RWPE1 (cell line): ENCODE measurements around the gene RIPPLY2.

Source experiments
- CTCF ChIA-PET: fragments of 350-600 bp; sonication (Branson Sonifier 250); formaldehyde crosslinking; extraction: SDS; loops from one replicate; lab custom pipeline; 2021; lab: Yijun Ruan, JAX
- POLR2A ChIA-PET: fragments of 400-600 bp; formaldehyde crosslinking; extraction: SDS; loops from one replicate; lab custom pipeline; 2020; ENCODE audit warnings: antibody characterized with exemption; ENCODE audit not compliant: low non-redundant PET; lab: Yijun Ruan, JAX
- DNase-seq: peaks from one replicate; pipeline ENCODE4 v3.0.0; 2012; ENCODE audit warnings: low spot score
- H3K27ac ChIP-seq: fragments of 450-650 bp; 2 replicates; pipeline ENCODE4 v1.5.1; 2017
- TF ChIP-seq, protein P1 (sequence below): fragments of 450-650 bp; conservative IDR thresholded peaks from 2 replicates; pipeline ENCODE4 v1.5.1; 2017; ENCODE audit warnings: low read depth, mild to moderate bottlenecking

The RIPPLY2 gene

DNA sequence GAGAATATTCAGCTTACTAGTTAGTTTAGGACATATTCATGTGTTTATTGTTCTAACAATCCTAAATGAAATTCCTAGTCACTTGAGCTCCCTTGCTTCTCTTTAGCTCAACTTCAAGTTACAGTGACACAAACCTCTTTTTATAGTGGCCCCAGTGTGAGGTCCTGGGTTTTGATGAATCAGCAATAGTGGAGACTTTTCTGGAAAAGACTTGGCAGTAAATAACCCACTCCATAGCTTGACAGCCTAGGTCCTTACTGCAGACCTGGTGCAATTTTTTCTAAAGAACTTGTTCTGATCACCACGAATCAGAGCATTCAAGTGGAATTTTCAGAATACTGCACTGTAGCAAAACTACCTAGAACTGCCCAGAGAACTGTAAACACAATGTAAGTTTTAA lies 6.9 kb upstream of the RIPPLY2 start:
- TF ChIP-seq, protein P1, sequence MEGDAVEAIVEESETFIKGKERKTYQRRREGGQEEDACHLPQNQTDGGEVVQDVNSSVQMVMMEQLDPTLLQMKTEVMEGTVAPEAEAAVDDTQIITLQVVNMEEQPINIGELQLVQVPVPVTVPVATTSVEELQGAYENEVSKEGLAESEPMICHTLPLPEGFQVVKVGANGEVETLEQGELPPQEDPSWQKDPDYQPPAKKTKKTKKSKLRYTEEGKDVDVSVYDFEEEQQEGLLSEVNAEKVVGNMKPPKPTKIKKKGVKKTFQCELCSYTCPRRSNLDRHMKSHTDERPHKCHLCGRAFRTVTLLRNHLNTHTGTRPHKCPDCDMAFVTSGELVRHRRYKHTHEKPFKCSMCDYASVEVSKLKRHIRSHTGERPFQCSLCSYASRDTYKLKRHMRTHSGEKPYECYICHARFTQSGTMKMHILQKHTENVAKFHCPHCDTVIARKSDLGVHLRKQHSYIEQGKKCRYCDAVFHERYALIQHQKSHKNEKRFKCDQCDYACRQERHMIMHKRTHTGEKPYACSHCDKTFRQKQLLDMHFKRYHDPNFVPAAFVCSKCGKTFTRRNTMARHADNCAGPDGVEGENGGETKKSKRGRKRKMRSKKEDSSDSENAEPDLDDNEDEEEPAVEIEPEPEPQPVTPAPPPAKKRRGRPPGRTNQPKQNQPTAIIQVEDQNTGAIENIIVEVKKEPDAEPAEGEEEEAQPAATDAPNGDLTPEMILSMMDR, result no peak
- H3K27ac ChIP-seq, result no peak overlapping the region
- ChIA-PET POLR2A (no interaction called here), CTCF (no interaction called here)
- no peak for DNase-seq

GRCh38 chr6:83847179-83847578 lies 6.0 kb upstream of the RIPPLY2 start:
- TF ChIP-seq, protein P1, result no peak
- no peak for DNase-seq
- ChIA-PET CTCF (interaction anchor here (0.6 kb wide), 1 partner anchor 22 kb away, joined by 3 read pairs; no protein-coding TSS in a partner anchor), POLR2A (no interaction called here)
- no peak overlapping the region for H3K27ac ChIP-seq

DNA sequence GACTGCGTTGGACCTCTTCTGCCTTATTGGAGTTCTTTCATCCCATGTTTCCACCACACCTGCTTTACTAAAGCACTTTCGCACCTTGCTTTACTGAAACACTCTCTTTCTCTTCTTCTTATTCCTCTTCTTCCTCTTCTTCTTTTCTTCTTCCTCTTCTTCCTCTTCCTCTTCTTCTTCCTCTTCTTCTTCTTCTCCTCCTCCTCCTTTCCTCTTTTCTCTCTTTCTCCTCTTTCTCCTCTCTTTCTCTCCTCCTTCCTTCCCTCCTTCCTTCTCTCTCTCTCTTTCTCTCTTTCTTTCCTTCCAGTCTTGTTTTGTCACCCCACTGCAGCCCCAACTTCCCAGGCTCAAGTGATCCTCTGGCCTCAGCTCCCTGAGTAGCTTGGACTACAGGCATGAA lies 4.0 kb upstream of the RIPPLY2 start:
- POLR2A ChIA-PET, result no interaction called here
- CTCF ChIA-PET, result interaction anchor here (0.6 to 0.7 kb wide), 2 partner anchors 35 to 296 kb away, joined by 3 to 4 read pairs; no protein-coding TSS in a partner anchor
- DNase-seq, result no peak
- no peak overlapping the region for H3K27ac ChIP-seq
- TF ChIP-seq, protein P1, result no peak

DNA sequence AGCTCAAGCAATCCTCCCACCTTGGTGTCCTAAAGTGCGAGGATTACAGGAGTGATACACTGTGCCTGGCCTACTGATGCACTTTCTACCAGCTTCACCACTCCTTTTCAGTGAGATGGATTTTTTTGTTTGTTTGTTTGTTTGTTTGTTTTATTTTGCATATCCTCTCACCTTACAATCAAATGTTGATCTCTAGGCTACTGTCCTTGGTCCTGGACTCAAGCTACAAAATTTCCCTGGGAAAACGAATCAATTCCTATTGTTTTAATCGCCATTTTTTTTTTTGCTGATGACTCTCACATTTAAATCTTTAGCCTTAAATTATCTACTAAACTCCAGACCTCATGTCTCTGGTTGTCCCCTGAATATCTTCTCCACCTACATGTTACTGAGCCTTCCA lies 3.5 kb upstream of the RIPPLY2 start:
- no peak overlapping the region for H3K27ac ChIP-seq
- ChIA-PET CTCF (interaction anchor here (0.6 to 0.7 kb wide), 2 partner anchors 34 to 296 kb away, joined by 3 to 4 read pairs; no protein-coding TSS in a partner anchor), POLR2A (no interaction called here)
- TF ChIP-seq, protein P1, result no peak
- no peak for DNase-seq

- H3K27ac ChIP-seq, result no peak overlapping the region
- TF ChIP-seq, protein P1, result no peak
- no peak for DNase-seq
- ChIA-PET POLR2A (no interaction called here), CTCF (no interaction called here)
Observed at GRCh38 chr6:83852528-83853177, 507 bp upstream of the RIPPLY2 start.

DNA sequence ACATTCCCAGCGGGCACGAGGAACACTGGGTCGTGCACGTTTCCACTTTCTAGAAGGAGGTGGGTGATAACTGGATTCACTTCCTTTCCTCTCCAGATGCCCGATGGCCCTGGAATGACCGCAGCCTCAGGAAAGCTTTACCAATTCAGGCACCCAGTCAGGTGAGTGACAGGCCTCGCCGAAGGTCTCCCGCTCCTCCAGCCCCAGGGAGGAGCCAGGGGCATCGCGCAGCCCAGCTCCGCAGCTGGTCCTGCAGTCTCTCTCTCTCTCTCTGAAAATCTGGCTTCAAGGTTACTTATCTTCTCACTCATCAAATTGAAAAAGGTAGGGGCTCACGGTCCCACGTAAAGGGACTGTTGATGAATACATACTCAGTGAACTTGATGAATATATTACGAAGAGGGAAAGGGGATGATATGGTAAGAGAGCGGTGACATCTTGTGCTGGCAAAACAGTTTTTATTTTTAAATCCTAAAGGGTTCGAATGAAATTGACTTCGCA lies 891 bp downstream of the RIPPLY2 start:
- TF ChIP-seq, protein P1, result no peak
- CTCF ChIA-PET, result no interaction called here
- DNase-seq, result no peak
- POLR2A ChIA-PET, result no interaction called here
- no peak overlapping the region for H3K27ac ChIP-seq
